Mammary microvascular endothelial cell (primary cell): ENCODE results near the gene LDB2. TPM values are rescaled to one million over a fixed set of nuclear protein-coding genes. Genes with fewer than 3 reads are reported as not detected.

Experiments
- total RNA-seq: library from RNA; depleted of rRNA; stranded (reverse); fragments of >200 nt; gene quantifications from 2 replicates; pipeline ENCODE4 v1.2.3, GENCODE V29; 2015

The LDB2 gene
- total RNA-seq = 39.4 and 46.4 TPM in 2 replicates

GRCh38 chr4:16897991-16898827 lies at the start of gene LDB2:
Gene LDB2 (minus strand): TSS chr4:16898645.

